Middle frontal gyrus (tissue), 1 donor: Measurements from ENCODE around the gene AFF1.

Source experiments
- DNase-seq: peaks from one replicate; pipeline ENCODE4 v3.0.0-alpha.2; 2015; ENCODE audit warnings: low spot score; ENCODE audit errors: extremely low spot score

Gene AFF1

GRCh38 chr4:86947501-86948120 is 12.8 kb downstream of the AFF1 start:
- DNase-seq = no peak

- DNase-seq = no peak
These were observed 13.5 kb downstream of the AFF1 start for GRCh38 chr4:86948276-86948675.

- no peak for DNase-seq
These were observed 16.2 kb downstream of the AFF1 start for GRCh38 chr4:86950831-86951525.

- DNase-seq = no peak
These were observed 21.2 kb downstream of the AFF1 start for GRCh38 chr4:86955888-86956451.

GRCh38 chr4:86957215-86957614 is 22.4 kb downstream of the AFF1 start:
- no peak for DNase-seq

GRCh38 chr4:86959588-86960500 is 25.0 kb downstream of the AFF1 start:
- DNase-seq = no peak

- no peak for DNase-seq
These were observed 25.7 kb downstream of the AFF1 start for GRCh38 chr4:86960557-86960961.

GRCh38 chr4:86961116-86961515 is 26.3 kb downstream of the AFF1 start:
- DNase-seq = no peak

GRCh38 chr4:86961605-86962295 is 26.9 kb downstream of the AFF1 start:
- no peak for DNase-seq

- no peak for DNase-seq
These were observed 28.9 kb downstream of the AFF1 start for GRCh38 chr4:86963697-86964096.

GRCh38 chr4:86965019-86965976 is 30.5 kb downstream of the AFF1 start:
- no peak for DNase-seq

GRCh38 chr4:86967073-86967472 is 32.3 kb downstream of the AFF1 start:
- no peak for DNase-seq

- DNase-seq = no peak
These were observed 33.0 kb downstream of the AFF1 start for GRCh38 chr4:86967798-86968197.

GRCh38 chr4:86968547-86968946 is 33.7 kb downstream of the AFF1 start:
- DNase-seq = no peak

- no peak for DNase-seq
These were observed 35.9 kb downstream of the AFF1 start for GRCh38 chr4:86970447-86971354.

GRCh38 chr4:86971355-86971683 is 36.5 kb downstream of the AFF1 start:
- DNase-seq = no peak

- DNase-seq = no peak
These were observed 38.2 kb downstream of the AFF1 start for GRCh38 chr4:86972997-86973396.

- no peak for DNase-seq
These were observed 38.9 kb downstream of the AFF1 start for GRCh38 chr4:86973668-86974067.

GRCh38 chr4:86974551-86974994 is 39.8 kb downstream of the AFF1 start:
- DNase-seq = no peak
